SK-N-MC (cell line): Measurements from ENCODE around the gene WNT3.

ENCODE experiments used
- DNase-seq: peaks from one replicate; pipeline ENCODE4 v3.0.0-alpha.2; 2011; ENCODE audit warnings: low read depth, low spot score
- H3K27ac ChIP-seq: fragments of 200-600 bp; sonication (generic); 2 replicates; pipeline ENCODE4 v1.5.1; 2016; ENCODE audit warnings: mixed run types
- H3K36me3 ChIP-seq: fragments of 200-600 bp; sonication (generic); 2 replicates; pipeline ENCODE4 v1.6.1; 2017; ENCODE audit warnings: antibody characterized with exemption, low read length, mixed read lengths; ENCODE audit not compliant: insufficient read depth
- H3K4me3 ChIP-seq: fragments of 200-600 bp; sonication (generic); 2 replicates; pipeline ENCODE4 v1.5.1; 2016
- H3K9ac ChIP-seq: fragments of 200-600 bp; sonication (generic); 2 replicates; pipeline ENCODE4 v1.8.0; 2017; ENCODE audit warnings: mixed run types, mixed read lengths; ENCODE audit not compliant: insufficient read length
- H3K9me3 ChIP-seq: fragments of 200-600 bp; sonication (generic); 2 replicates; pipeline ENCODE4 v1.6.1; 2017; ENCODE audit warnings: low read depth, mild to moderate bottlenecking, antibody characterized with exemption, low read length, moderate library complexity, mixed read lengths
- EZH2 ChIP-seq: fragments of 200-600 bp; sonication (generic); IDR thresholded peaks from one replicate; pipeline ENCODE4 v1.6.1; 2017; ENCODE audit warnings: antibody characterized with exemption
- FOXP2 ChIP-seq: optimal IDR thresholded peaks from 2 replicates; pipeline ENCODE3; 2011; ENCODE audit warnings: mild to moderate bottlenecking, moderate library complexity; ENCODE audit not compliant: insufficient read depth; ENCODE audit errors: extremely low read length, control extremely low read depth
- POLR2AphosphoS5 ChIP-seq: IDR thresholded peaks from 2 replicates; pipeline ENCODE4 v1.6.1; 2012; ENCODE audit warnings: mild to moderate bottlenecking, low read depth, low read length, borderline replicate concordance

The WNT3 gene

GRCh38 chr17:46744441-46744840 lies 74.1 kb downstream of the WNT3 start:
- no peaks in the 10 kb centered on the region for H3K36me3 ChIP-seq
- H3K27ac ChIP-seq = no peak overlapping the region
- no peaks in the 10 kb centered on the region for H3K9me3 ChIP-seq
- H3K9ac ChIP-seq = no peak overlapping the region
- DNase-seq = no peak
- no peak overlapping the region for H3K4me3 ChIP-seq
- no peak for TF ChIP-seq EZH2
- no peak for TF ChIP-seq FOXP2
- TF ChIP-seq POLR2AphosphoS5 = no peak

GRCh38 chr17:46742565-46743270 lies 75.8 kb downstream of the WNT3 start:
- DNase-seq = no peak
- Histone ChIP-seq H3K27ac (no peak overlapping the region), H3K4me3 (no peak overlapping the region), H3K9me3 (no peaks in the 10 kb centered on the region), H3K9ac (no peak overlapping the region), H3K36me3 (no peaks in the 10 kb centered on the region)
- no peak for TF ChIP-seq EZH2
- no peak for TF ChIP-seq POLR2AphosphoS5
- TF ChIP-seq FOXP2 = no peak

- Histone ChIP-seq H3K36me3 (no peaks in the 10 kb centered on the region), H3K27ac (peak overlapping the region; percentile 81), H3K9ac (peak overlapping the region; percentile 28), H3K4me3 (peak overlapping the region; percentile 52; the same call in 1 of the 2 replicates), H3K9me3 (no peaks in the 10 kb centered on the region)
- no peak for TF ChIP-seq EZH2
- no peak for TF ChIP-seq FOXP2
- TF ChIP-seq POLR2AphosphoS5 = no peak; the same call in 1 of the 2 replicates
- peak; percentile 81 for DNase-seq
These were observed 77.3 kb downstream of the WNT3 start for GRCh38 chr17:46741122-46741730.

- Histone ChIP-seq H3K4me3 (no peak overlapping the region), H3K36me3 (no peaks in the 10 kb centered on the region), H3K9ac (no peak overlapping the region), H3K9me3 (no peaks in the 10 kb centered on the region), H3K27ac (no peak overlapping the region)
- DNase-seq = no peak
- TF ChIP-seq POLR2AphosphoS5 = no peak
- TF ChIP-seq EZH2 = no peak
- no peak for TF ChIP-seq FOXP2
These were observed 78.5 kb downstream of the WNT3 start for GRCh38 chr17:46739982-46740381.

GRCh38 chr17:46738544-46738943 lies 79.9 kb downstream of the WNT3 start:
- no peak for TF ChIP-seq EZH2
- TF ChIP-seq FOXP2 = no peak
- no peak for TF ChIP-seq POLR2AphosphoS5
- no peak overlapping the region for H3K4me3 ChIP-seq

GRCh38 chr17:46737326-46737725 lies 81.2 kb downstream of the WNT3 start:
- no peak overlapping the region for H3K27ac ChIP-seq
- H3K9me3 ChIP-seq = no peaks in the 10 kb centered on the region
- H3K9ac ChIP-seq = no peak overlapping the region
- H3K36me3 ChIP-seq = no peaks in the 10 kb centered on the region
- no peak for TF ChIP-seq POLR2AphosphoS5
- no peak for TF ChIP-seq FOXP2
- no peak for TF ChIP-seq EZH2
- H3K4me3 ChIP-seq = no peak overlapping the region
- DNase-seq = no peak

More at GRCh38 chr17:46738544-46738943, 79.9 kb downstream of the WNT3 start:
- Histone ChIP-seq H3K9me3 (no peaks in the 10 kb centered on the region), H3K36me3 (no peaks in the 10 kb centered on the region), H3K27ac (no peak overlapping the region), H3K9ac (no peak overlapping the region)
- no peak for DNase-seq

- Histone ChIP-seq H3K9ac (no peak overlapping the region), H3K36me3 (no peaks in the 10 kb centered on the region), H3K4me3 (no peak overlapping the region), H3K9me3 (no peaks in the 10 kb centered on the region), H3K27ac (no peak overlapping the region)
- no peak for DNase-seq
- TF ChIP-seq FOXP2 (no peak), EZH2 (no peak), POLR2AphosphoS5 (no peak)
These were observed 82.4 kb downstream of the WNT3 start for GRCh38 chr17:46736100-46736499.

- DNase-seq = no peak
- no peak overlapping the region for H3K27ac ChIP-seq
- H3K36me3 ChIP-seq = no peaks in the 10 kb centered on the region; the same call in 1 of the 2 replicates
- no peak overlapping the region for H3K4me3 ChIP-seq
- no peaks in the 10 kb centered on the region for H3K9me3 ChIP-seq
- TF ChIP-seq POLR2AphosphoS5 (no peak), FOXP2 (no peak), EZH2 (no peak)
- H3K9ac ChIP-seq = no peak overlapping the region
These were observed 84.5 kb downstream of the WNT3 start for GRCh38 chr17:46733837-46734475.
